Activated CD8-positive, alpha-beta T cell treated with anti-CD3 and anti-CD28 coated beads for 36 hours (primary cell): ENCODE data around the gene STING1. TPM values are rescaled to one million over a fixed set of nuclear protein-coding genes. Genes with fewer than 3 reads are reported as not detected.

Source experiments
- ATAC-seq: fragments of 200-7000 bp; cut with Tn5 transposase; one replicate; pipeline ENCODE4 v1.10.0; 2021; ENCODE audit warnings: mild to moderate bottlenecking, moderate library complexity
- CTCF ChIA-PET: fragments of 350-600 bp; sonication (Branson Sonifier 250); formaldehyde crosslinking; loops from one replicate; lab custom pipeline; 2021; ENCODE audit warnings: antibody characterized with exemption; lab: Charles Lee
- POLR2A ChIA-PET: fragments of 350-600 bp; sonication (Branson Sonifier 250); formaldehyde crosslinking; loops from one replicate; lab custom pipeline; 2021; ENCODE audit warnings: antibody characterized with exemption; lab: Charles Lee
- DNase-seq: peaks from one replicate; pipeline ENCODE4 v3.0.0-alpha.2; 2020
- H3K27ac Mint-ChIP-seq: one replicate; pipeline ENCODE4 v1.8.0; 2021; ENCODE audit warnings: mild to moderate bottlenecking, mixed read lengths
- H3K27me3 Mint-ChIP-seq: one replicate; pipeline ENCODE4 v1.8.0; 2021; ENCODE audit warnings: mixed read lengths
- H3K36me3 Mint-ChIP-seq: one replicate; pipeline ENCODE4 v1.8.0; 2021; ENCODE audit warnings: low read depth, mixed read lengths
- H3K4me1 Mint-ChIP-seq: one replicate; pipeline ENCODE4 v1.8.0; 2021; ENCODE audit warnings: low read depth, mixed read lengths
- H3K4me3 Mint-ChIP-seq: one replicate; pipeline ENCODE4 v1.8.0; 2021; ENCODE audit warnings: mild to moderate bottlenecking, moderate library complexity, mixed read lengths
- H3K9me3 Mint-ChIP-seq: one replicate; pipeline ENCODE4 v1.8.0; 2021; ENCODE audit warnings: mixed read lengths
- CTCF ChIP-seq: fragments of 200-600 bp; IDR thresholded peaks from one replicate; pipeline ENCODE4 v1.8.0; 2022; ENCODE audit warnings: antibody characterized with exemption, mild to moderate bottlenecking
- intact Hi-C: fragments of 100-400 bp; cut with micrococcal nuclease; formaldehyde crosslinking; loops from one replicate; pipeline ENCODE4 v1.10.0; 2022
- total RNA-seq, 2 experiments: library from RNA; stranded (reverse); gene quantifications; one replicate each; pipeline ENCODE4 v1.2.3, GENCODE V29; 2021

The STING1 gene
- total RNA-seq, 2 experiments from 2014 or later = 43.7 to 46.3 TPM

- DNase-seq (no peak), ATAC-seq (no peak)
- Mint-ChIP-seq H3K27ac (no peak overlapping the region), H3K4me3 (no peak overlapping the region), H3K9me3 (no peaks in the 10 kb centered on the region), H3K36me3 (peaks cover 11% of the 10 kb centered on the region), H3K4me1 (peaks cover 11% of the 10 kb centered on the region), H3K27me3 (no peaks in the 10 kb centered on the region)
- TF ChIP-seq CTCF = no peak
- intact Hi-C loops = no loop called here
- ChIA-PET POLR2A (interaction anchor here (1.5 kb wide), 1 partner anchor 17 kb away, joined by 3 read pairs; no protein-coding TSS in a partner anchor), CTCF (interaction anchor here (2.0 kb wide), 1 partner anchor 9 kb away, joined by 11 read pairs; no protein-coding TSS in a partner anchor)
Observed at GRCh38 chr5:139431706-139432105, 50.9 kb downstream of the STING1 start.

GRCh38 chr5:139430015-139430414, 52.5 kb downstream of the STING1 start:
- intact Hi-C loops = no loop called here
- ATAC-seq (peak; percentile 17), DNase-seq (no peak)
- TF ChIP-seq CTCF = no peak
- Mint-ChIP-seq H3K4me3 (no peak overlapping the region), H3K27ac (no peak overlapping the region), H3K9me3 (no peaks in the 10 kb centered on the region), H3K27me3 (no peaks in the 10 kb centered on the region), H3K36me3 (peaks cover 9% of the 10 kb centered on the region), H3K4me1 (peaks cover 11% of the 10 kb centered on the region)
- ChIA-PET POLR2A (interaction anchor here (0.6 to 1.8 kb wide), 6 partner anchors 9 to 82 kb away, joined by 3 to 7 read pairs (median 4); partner anchors contain the start of genes SMIM33 and STING1), CTCF (interaction anchor here (1.2 to 2.0 kb wide), 6 partner anchors 8 to 83 kb away, joined by 4 to 11 read pairs (median 4); no protein-coding TSS in a partner anchor)

- no peak overlapping the region for H3K4me3 Mint-ChIP-seq
- H3K36me3 Mint-ChIP-seq = peaks cover 20% of the 10 kb centered on the region
- ChIA-PET POLR2A (no interaction called here), CTCF (interaction anchor here (1.1 to 13.9 kb wide), 3 partner anchors 11 to 91 kb away, joined by 3 to 444 read pairs (median 4); no protein-coding TSS in a partner anchor)
- DNase-seq (no peak), ATAC-seq (no peak)
- H3K27ac Mint-ChIP-seq = no peak overlapping the region
- TF ChIP-seq CTCF = no peak
- H3K4me1 Mint-ChIP-seq = peaks cover 14% of the 10 kb centered on the region
- intact Hi-C loops = no loop called here
- H3K9me3 Mint-ChIP-seq = no peaks in the 10 kb centered on the region
- H3K27me3 Mint-ChIP-seq = no peaks in the 10 kb centered on the region
Observed at GRCh38 chr5:139426203-139426885, 56.2 kb downstream of the STING1 start.

Other genes with a start within 250 kb of the STING1 start
- gene MATR3, start 189.0 kb downstream of the STING1 start, total RNA-seq = 100 to 1,000 TPM; 181 to 209 TPM
- 100 to 1,000 TPM; 110 to 113 TPM for gene PAIP2, start 140.9 kb downstream of the STING1 start, total RNA-seq
- under 1 TPM; 0.63 to 0.89 TPM for gene SLC23A1, start 99.5 kb downstream of the STING1 start, total RNA-seq
- 10 to 100 TPM; 14.4 to 14.5 TPM for gene MZB1, start 92.8 kb downstream of the STING1 start, total RNA-seq
- 1 to 10 TPM; 3.9 to 4.1 TPM for gene PROB1, start 87.7 kb downstream of the STING1 start, total RNA-seq
- 1 to 10 TPM; 4.3 to 4.4 TPM for gene SPATA24, start 78.7 kb downstream of the STING1 start, total RNA-seq
- gene DNAJC18, start 43.2 kb downstream of the STING1 start, total RNA-seq = 10 to 100 TPM; 24.9 to 27.5 TPM
- under 1 TPM in 1 of 2 experiments, not detected in 1; 0.25 TPM for gene ECSCR, start 20.0 kb downstream of the STING1 start, total RNA-seq
- under 1 TPM in 1 of 2 experiments, not detected in 1; 0.16 TPM for gene SMIM33, start 11.8 kb downstream of the STING1 start, total RNA-seq
- gene UBE2D2, start 78.6 kb upstream of the STING1 start, total RNA-seq = 100 to 1,000 TPM; 239 to 253 TPM
- gene CXXC5, start 165.6 kb upstream of the STING1 start, total RNA-seq = 1 to 10 TPM; 3.5 to 4.3 TPM